OCI-LY3 (cell line): ENCODE results near the gene CERS6.

ENCODE experiments used
- H2AFZ ChIP-seq: fragments of 200-600, 300-600 bp; shearing (Covaris generic); 2 replicates; pipeline ENCODE4 v1.6.0; 2014; ENCODE audit warnings: antibody characterized with exemption, low read depth, low read length
- H3K27ac ChIP-seq: fragments of 200-600, 300-600 bp; sonication (generic); 2 replicates; pipeline ENCODE4 v1.5.1; 2014; ENCODE audit warnings: mild to moderate bottlenecking, low read length, moderate library complexity, mixed read lengths
- H3K27me3 ChIP-seq: fragments of 200-600, 300-600 bp; sonication (generic); 2 replicates; pipeline ENCODE4 v1.6.1; 2014; ENCODE audit warnings: low read depth, low read length, mixed read lengths
- H3K36me3 ChIP-seq: fragments of 200-600, 300-600 bp; sonication (generic); replicated peaks from 2 replicates; pipeline ENCODE3; 2014; ENCODE audit warnings: low read depth, low read length, mixed read lengths
- H3K4me1 ChIP-seq: fragments of 300-600, 200-600 bp; sonication (generic); 2 replicates; pipeline ENCODE4 v1.6.1; 2014; ENCODE audit warnings: low read length, mixed read lengths
- H3K4me2 ChIP-seq: fragments of 200-600, 300-600 bp; sonication (generic); 2 replicates; pipeline ENCODE4 v1.6.1; 2014; ENCODE audit warnings: low read length, mixed read lengths
- H3K4me3 ChIP-seq: fragments of 300-600, 200-600 bp; sonication (generic); 2 replicates; pipeline ENCODE4 v1.5.1; 2014; ENCODE audit warnings: antibody characterized with exemption, mild to moderate bottlenecking, low read length, moderate library complexity
- H3K79me2 ChIP-seq: fragments of 300-600, 200-600 bp; shearing (Covaris generic); 2 replicates; pipeline ENCODE4 v1.6.1; 2014; ENCODE audit warnings: mild to moderate bottlenecking, low read length, mixed read lengths
- H3K9ac ChIP-seq: fragments of 300-600, 200-600 bp; shearing (Covaris generic); 2 replicates; pipeline ENCODE4 v1.6.0; 2014; ENCODE audit warnings: mild to moderate bottlenecking, low read length, moderate library complexity
- H3K9me3 ChIP-seq: fragments of 200-600, 300-600 bp; shearing (Covaris generic); 2 replicates; pipeline ENCODE4 v1.6.1; 2014; ENCODE audit warnings: low read length, mixed read lengths; ENCODE audit not compliant: insufficient read depth
- H4K20me1 ChIP-seq: fragments of 200-600, 300-600 bp; sonication (generic); 2 replicates; pipeline ENCODE4 v1.6.1; 2016; ENCODE audit warnings: low read length, mixed read lengths; ENCODE audit not compliant: insufficient read depth
- EZH2phosphoT487 ChIP-seq: fragments of 200-600 bp; shearing (Covaris generic); IDR thresholded peaks from 2 replicates; pipeline ENCODE4 v1.6.1; 2018; ENCODE audit warnings: antibody characterized with exemption, mixed run types, low read depth
- TF ChIP-seq, protein P1 (sequence below): fragments of 200-600, 300-600 bp; sonication (generic); IDR thresholded peaks from 2 replicates; pipeline ENCODE4 v1.5.1; 2014; ENCODE audit warnings: antibody characterized with exemption, low read length, low read depth

CERS6 gene

DNA sequence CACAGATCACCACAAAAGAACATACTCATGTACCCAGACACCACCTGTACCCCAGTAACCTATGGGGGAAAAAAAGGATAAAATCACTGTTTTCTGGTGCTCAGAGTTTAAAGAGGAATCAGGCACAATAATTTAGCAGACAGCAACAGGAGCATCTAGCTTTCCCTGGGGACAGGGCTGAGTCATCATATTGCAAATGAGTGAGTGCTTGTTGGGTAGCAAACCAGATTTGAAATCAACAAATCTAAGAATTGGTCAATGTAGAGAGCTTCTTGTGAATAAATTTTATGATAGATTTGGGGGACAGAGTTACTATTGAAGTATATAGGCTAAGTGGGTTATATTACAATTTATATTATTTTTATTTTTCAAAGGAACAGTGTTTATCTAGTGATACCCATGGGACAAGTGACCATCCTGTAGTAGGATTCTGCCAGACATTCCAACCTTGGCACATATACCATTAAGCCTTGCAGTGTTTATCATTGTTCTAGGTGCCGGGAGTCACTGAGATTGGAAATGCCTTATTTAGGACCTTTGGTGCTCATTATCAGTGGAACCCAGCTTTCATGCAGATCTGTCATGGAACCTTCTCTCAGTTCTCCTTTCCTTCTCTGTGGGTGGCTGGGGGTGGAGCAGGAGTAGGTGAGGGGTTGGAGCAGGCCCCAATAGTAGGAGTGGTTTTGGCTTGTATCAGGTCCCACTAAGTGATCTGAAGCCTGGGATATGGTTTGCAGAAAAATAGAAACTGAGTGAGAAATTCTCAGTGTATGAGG is 117.2 kb downstream of the CERS6 start:
- H2AFZ ChIP-seq = no peak overlapping the region
- no peaks in the 10 kb centered on the region for H4K20me1 ChIP-seq
- TF ChIP-seq EZH2phosphoT487 = no peak
- TF ChIP-seq, protein P1, sequence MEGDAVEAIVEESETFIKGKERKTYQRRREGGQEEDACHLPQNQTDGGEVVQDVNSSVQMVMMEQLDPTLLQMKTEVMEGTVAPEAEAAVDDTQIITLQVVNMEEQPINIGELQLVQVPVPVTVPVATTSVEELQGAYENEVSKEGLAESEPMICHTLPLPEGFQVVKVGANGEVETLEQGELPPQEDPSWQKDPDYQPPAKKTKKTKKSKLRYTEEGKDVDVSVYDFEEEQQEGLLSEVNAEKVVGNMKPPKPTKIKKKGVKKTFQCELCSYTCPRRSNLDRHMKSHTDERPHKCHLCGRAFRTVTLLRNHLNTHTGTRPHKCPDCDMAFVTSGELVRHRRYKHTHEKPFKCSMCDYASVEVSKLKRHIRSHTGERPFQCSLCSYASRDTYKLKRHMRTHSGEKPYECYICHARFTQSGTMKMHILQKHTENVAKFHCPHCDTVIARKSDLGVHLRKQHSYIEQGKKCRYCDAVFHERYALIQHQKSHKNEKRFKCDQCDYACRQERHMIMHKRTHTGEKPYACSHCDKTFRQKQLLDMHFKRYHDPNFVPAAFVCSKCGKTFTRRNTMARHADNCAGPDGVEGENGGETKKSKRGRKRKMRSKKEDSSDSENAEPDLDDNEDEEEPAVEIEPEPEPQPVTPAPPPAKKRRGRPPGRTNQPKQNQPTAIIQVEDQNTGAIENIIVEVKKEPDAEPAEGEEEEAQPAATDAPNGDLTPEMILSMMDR = no peak
- H3K27me3 ChIP-seq = no peaks in the 10 kb centered on the region
- H3K27ac ChIP-seq = no peak overlapping the region
- peaks cover 19% of the 10 kb centered on the region for H3K4me1 ChIP-seq
- no peak overlapping the region for H3K4me3 ChIP-seq
- H3K9ac ChIP-seq = no peak overlapping the region
- H3K4me2 ChIP-seq = no peak overlapping the region
- peaks cover 15% of the 10 kb centered on the region for H3K36me3 ChIP-seq
- no peaks in the 10 kb centered on the region for H3K79me2 ChIP-seq
- no peaks in the 10 kb centered on the region; the same call in 1 of the 2 replicates for H3K9me3 ChIP-seq

DNA sequence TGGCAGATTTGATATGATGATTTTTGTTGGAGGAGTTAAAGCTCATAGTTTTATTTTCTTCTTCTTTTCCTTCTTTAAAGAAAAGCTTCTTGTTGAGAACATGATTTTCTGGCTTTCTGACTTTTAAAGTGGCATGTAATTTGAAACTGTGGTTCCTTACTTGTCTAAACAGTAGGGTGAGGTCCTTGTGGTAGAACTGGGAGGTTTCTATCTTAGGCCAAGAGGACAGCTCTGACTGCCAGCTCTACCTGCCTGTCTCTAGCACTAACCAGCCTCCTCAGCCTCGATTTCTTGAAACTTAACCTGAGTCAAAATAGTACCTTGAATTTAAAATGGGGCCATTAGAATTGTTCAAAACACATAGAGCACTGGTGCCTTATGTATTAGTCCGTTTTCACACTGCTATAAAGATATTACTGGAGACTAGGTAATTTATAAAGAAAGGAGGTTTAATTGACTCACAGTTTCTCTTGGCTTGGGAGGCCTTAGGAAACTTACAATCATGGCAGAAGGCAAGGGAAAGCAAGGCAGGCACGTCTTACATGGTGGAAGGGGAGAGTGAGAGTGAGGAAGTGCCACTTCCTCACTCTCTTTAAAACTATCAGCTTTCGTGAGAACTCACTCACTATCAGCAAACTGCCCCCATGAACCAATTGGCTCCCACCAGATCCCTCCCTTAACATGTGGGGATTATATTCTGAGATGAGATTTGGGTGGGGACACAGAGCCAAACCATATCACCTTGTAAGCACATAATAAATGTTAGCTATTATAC is 119.0 kb downstream of the CERS6 start:
- Histone ChIP-seq H3K9me3 (no peaks in the 10 kb centered on the region; the same call in 1 of the 2 replicates), H3K27ac (no peak overlapping the region), H3K4me1 (peaks cover 19% of the 10 kb centered on the region), H4K20me1 (no peaks in the 10 kb centered on the region), H2AFZ (no peak overlapping the region), H3K4me3 (no peak overlapping the region), H3K79me2 (no peaks in the 10 kb centered on the region), H3K36me3 (peaks cover 15% of the 10 kb centered on the region), H3K4me2 (no peak overlapping the region), H3K27me3 (no peaks in the 10 kb centered on the region), H3K9ac (no peak overlapping the region)
- TF ChIP-seq, protein P1 = no peak
- no peak for TF ChIP-seq EZH2phosphoT487

DNA sequence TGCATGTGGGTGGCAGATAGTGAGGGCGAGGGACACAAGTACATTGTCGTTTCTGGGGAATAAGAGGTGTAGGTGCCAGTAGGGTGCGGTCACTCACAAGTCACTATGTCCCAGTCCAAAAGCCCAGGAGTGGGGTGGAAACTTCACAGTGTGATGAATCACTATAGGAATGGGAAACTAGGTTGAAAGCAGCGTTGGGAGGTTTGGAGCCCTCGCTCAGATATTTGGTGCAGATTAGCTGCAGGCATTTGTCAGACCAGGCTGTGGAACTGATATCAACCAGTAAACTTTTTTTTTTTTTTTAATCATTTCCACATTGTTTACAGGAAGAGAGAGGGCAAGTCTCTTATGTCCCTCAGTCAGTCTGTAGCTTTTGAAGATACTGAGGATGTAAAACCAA is 121.8 kb downstream of the CERS6 start:
- H3K27ac ChIP-seq = no peak overlapping the region
- peaks cover 41% of the 10 kb centered on the region for H3K4me1 ChIP-seq
- no peak overlapping the region for H2AFZ ChIP-seq
- no peak overlapping the region for H3K4me2 ChIP-seq
- no peak overlapping the region for H3K4me3 ChIP-seq
- H3K9ac ChIP-seq = no peak overlapping the region
- TF ChIP-seq, protein P1 = no peak
- no peak for TF ChIP-seq EZH2phosphoT487
- H3K9me3 ChIP-seq = no peaks in the 10 kb centered on the region; the same call in 1 of the 2 replicates
- no peaks in the 10 kb centered on the region for H3K27me3 ChIP-seq
- no peaks in the 10 kb centered on the region for H4K20me1 ChIP-seq
- H3K36me3 ChIP-seq = peaks cover 15% of the 10 kb centered on the region
- H3K79me2 ChIP-seq = 0 out of 2 replicates have a peak, but pooled peaks cover 2% of the 10 kb centered on the region

DNA sequence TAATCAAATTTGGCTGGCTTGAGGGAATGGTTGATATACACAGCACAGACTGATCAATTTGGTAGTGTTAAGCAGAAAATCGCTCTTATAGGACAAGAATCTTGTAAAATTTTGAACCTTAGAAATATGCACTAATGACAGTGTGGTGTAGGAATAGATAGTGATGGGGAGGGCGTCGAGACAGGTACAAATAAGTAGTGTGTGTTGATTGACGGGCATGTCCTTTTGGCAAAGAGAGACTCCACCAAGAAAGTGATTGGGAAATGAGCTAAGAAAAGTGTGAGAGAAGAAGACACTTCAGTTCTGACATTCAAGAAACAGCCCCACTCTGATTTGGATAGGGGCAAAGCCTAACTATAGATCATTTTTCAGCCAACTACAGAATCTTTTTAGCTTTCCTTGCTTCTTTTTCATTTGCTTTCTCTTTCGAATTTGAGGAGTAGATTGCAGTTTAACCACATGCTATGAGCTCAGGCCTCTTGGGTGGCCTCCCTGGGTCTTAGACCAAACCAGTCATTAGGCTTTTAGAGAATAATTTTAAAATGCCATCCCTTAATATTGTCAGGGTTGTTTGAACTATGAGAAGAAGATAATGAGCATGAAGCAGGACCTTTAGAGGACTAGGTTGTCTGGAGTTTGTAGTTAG is 127.1 kb downstream of the CERS6 start:
- no peak overlapping the region for H3K4me2 ChIP-seq
- H3K79me2 ChIP-seq = 0 out of 2 replicates have a peak, but pooled peaks cover 2% of the 10 kb centered on the region
- H3K4me1 ChIP-seq = peaks cover 23% of the 10 kb centered on the region
- no peak overlapping the region for H2AFZ ChIP-seq
- TF ChIP-seq, protein P1 = no peak
- no peak for TF ChIP-seq EZH2phosphoT487
- no peaks in the 10 kb centered on the region for H3K27me3 ChIP-seq
- no peaks in the 10 kb centered on the region for H3K36me3 ChIP-seq
- no peak overlapping the region for H3K9ac ChIP-seq
- H4K20me1 ChIP-seq = no peaks in the 10 kb centered on the region
- no peak overlapping the region for H3K27ac ChIP-seq
- H3K9me3 ChIP-seq = no peaks in the 10 kb centered on the region
- H3K4me3 ChIP-seq = no peak overlapping the region
